Urothelium cell line (cell line): ENCODE data around the gene SLC19A1.
"Not testable (repeated sequence)": the region's sequence is repeated elsewhere in the genome, so short reads cannot be mapped to it uniquely, and the experiment has no call there.

Experiments used
- DNase-seq: peaks from one replicate; pipeline ENCODE4 v3.0.0; 2011; ENCODE audit warnings: low spot score, mixed read lengths
- FAIRE-seq: peaks from 2 replicates; lab custom pipeline; 2011; peaks lifted over from hg19 to GRCh38; lab: Jason Lieb, UNC

Gene SLC19A1

DNA sequence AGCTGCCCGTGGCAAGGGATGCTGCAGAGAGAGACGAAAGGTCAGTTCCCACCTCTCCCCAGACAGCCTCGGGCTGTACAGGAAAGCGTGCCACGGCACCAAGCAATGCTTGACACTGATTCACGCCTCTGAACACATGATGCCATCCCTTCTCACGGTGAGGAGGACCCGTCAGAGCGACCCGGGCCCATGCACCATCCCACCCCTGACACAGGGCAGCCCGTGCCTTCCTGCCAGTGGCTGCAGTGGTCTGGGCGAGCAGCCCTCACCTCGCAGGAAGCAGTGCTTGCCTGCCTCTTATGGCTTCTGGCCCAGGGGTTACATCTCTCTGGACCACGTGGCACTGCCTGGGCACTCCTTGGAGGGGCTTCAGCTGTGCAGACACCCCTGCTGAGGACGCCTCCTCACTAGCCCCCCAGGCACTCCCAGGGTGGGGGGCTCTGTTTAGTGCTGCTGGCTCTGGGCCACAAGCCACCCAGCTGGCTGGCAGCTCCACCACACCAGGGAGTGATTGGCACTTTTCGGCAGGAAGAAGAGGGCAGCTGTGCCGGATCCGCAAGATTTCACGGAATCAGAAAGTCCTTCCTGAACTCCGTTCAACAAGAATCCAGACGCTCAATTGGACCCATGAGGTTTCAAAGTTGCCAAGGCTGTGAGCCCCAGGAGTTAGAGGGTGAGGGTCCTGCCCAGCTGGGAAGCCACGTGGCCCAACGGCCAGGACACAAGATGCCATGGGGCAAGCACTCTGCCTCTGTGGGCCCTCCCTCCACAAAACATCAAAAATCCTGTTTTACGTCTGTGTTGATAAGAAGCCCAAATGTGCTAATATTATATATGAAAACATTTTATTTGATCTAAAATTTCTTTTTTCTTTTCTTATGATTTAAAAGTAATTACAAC lies 34.8 kb upstream of the SLC19A1 start:
- DNase-seq (no peak), FAIRE-seq (no peak)

DNA sequence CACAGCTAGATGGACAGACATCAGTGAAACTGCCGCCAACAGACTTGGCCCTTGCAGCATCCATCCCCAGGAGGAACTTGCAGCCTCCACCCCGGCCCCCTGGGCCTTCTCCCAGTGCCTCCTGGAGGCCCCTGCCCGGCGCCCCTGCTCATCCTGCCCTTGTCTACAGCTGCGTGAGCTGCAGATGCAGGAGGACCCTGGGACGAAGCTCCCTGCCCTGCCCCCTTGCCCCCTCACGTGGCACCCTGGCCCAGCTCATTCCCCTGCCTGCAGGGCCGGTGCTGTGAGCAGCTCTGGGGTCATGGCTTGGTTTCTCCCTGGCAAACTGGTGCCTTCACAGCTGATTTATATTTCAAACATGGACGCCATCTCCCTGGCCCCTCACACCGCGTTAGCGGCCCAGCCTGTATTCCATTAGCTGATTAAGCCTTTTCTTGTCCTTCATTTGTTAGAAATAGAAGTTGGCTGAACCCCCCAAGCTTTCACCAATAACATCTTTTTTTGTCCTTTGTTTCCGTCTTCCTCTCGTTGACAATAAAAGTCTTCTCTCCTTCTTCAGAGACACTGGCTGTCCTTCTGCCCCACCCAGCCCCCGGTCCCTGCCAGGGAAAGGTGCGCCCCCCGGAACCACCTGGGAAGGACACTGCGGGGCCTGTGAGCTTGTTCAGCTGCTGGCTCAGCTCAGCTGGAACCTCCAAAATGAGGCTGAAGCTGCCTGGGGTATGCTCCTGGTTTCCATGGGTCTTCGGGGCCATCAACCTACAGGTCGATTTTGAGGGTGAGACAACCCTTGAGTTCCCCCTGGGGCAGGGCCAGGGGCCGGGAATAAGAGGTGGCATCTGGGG lies 34.0 kb upstream of the SLC19A1 start:
- DNase-seq (no peak), FAIRE-seq (no peak)

DNA sequence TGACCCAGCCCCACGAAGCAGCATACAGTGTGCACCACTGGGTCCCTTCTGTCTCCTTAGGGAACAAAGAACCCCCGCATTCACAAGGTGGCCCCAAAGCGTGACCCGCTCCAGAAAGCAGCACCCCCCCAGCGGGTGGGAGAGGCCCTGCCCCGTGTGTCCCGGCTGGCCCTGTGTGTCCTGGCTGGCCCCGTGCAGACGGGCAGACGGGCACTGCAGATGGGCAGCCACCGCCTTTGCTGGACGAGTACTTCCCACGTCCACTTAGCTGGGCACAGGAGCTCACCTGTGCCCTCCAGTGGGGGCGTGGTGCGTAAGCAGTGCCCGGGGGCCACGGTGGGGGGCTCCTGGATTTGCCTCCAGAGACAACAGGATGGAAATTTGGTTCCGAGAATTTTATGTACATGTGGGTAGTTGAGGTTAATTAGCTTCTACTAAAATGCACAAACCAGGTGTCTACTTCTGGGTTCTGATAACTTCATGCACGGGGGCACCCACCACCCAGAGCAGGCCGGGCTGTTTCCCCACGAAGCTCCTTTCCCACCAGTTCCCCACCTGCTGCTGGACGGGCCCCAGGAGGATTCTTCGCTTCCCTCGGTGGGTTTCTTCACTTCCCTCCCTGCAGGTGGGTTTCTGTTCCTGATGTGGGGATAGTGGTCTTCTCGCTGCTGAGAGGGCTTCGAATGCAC lies 33.2 kb upstream of the SLC19A1 start:
- DNase-seq (no peak), FAIRE-seq (no peak)

DNA sequence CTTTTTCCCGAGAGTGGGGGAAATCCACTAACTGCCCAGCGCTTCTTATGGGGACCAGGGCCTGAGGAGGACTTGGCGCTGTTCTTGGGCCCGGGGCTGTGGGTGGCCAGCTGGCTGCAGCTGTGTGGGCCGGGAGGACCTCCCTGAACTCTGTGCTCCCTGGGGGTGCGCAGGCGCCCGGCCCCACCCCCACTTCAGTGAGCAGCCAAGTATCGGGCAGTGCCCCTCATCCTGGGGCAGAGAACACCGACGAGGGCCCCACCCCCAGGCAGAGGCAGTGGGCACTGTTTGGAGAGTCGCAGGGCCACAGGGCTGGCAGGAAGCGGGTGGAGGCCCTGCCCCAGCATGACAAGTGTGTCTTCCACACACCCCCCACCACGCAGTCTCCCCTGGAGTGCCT lies 32.5 kb upstream of the SLC19A1 start:
- no peak for DNase-seq
- no peak for FAIRE-seq

DNA sequence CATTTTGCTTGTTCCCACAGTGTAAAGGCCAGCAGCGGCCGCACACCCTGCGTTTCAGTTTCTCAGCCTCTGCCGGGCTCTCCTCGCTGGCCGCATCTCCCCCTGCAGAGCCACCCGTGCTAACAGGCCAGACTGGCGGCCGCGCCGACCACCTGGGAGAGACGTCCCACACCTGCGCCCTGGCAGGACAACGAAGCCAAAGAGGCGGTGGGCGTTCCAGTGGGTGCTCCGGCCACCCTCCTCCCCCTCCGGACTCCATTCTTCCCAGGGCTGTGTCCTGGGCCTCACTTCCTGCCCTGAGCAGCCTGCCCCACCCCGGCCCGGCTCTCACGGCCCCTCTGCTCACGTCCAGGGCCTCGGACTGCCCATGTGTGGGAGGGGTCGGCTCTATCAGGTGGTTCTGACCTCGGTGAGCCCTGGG lies 31.9 kb upstream of the SLC19A1 start:
- FAIRE-seq (no peak), DNase-seq (no peak)

DNA sequence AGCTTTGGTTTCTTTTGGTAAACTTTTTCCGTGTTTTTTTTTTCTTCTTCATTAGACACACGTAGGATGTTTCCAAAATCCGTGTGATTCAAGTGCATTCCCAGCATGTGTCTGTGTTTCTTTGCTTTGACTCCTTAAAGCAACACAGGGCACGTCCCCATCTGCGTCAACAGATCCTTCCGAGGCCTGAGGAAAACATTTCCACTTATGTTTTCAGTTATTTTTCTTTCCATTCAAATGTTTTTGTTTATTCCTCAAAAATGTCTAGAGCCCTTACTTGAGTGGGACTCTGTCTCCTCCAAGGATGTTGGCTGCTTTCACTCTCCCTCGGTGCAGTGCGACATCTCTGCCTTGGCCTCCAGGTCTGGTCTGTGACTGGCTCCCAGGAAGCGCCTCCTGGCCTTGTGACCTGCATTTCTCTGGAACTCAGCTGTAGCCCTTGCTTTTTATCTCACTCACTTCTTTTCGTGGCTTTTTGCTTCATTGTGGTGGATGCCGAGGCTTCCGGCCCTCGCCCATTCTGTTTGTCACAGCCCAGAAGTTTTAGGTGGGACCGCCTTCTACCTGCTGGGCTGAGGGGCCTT lies 31.3 kb upstream of the SLC19A1 start:
- no peak for DNase-seq
- FAIRE-seq: no peak

DNA sequence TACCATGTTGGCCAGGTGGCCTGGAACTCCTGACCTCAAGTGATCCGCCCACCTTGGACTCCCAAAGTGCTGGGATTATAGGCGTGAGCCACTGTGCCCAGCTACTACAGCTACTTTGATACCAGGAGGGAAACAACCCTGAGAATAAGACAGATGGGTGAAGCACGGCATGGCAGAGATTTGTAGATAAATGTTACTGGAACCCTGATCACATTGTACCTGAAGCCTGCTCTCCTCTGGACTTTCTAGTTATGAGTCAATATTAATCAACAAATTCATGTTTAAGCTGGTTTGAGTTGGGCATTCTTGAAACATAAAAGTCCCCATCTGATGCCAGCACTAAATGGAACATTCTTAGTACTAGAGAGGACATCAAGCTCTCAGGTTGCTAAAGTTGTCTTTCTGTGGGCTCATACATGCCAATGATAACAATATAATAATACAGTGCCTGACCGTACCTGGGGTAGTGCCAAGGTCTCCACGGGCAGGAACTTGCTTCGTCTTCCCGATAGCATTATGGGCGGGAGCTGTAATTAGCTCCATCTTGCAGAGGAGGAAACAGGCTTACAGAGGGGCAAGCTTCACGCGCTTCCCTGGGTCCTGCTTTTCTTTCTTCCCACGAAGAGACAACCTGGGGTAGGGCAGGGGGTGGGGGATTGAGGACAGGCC lies 30.7 kb upstream of the SLC19A1 start:
- no peak for FAIRE-seq
- no peak for DNase-seq

DNA sequence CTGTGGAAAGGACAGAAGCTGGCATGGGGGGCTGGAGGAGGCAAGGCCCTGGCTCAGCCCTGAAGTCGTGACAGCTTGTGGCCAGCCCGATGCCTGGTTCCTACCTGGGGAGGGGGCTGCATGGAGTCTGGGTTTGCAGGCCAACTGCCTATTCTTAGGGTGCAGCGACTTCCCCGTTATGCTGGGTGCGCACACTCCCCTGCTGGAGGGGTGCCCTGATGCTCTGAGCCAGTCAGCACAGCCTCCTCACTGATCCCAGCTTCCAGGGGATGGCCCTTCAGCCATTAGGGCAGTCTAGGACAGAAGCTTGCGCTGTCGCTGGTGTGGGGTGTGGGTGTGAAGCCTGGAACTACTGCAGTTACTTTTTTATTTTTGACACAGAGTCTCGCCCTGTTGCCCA lies 30.0 kb upstream of the SLC19A1 start:
- FAIRE-seq (no peak), DNase-seq (no peak)

DNA sequence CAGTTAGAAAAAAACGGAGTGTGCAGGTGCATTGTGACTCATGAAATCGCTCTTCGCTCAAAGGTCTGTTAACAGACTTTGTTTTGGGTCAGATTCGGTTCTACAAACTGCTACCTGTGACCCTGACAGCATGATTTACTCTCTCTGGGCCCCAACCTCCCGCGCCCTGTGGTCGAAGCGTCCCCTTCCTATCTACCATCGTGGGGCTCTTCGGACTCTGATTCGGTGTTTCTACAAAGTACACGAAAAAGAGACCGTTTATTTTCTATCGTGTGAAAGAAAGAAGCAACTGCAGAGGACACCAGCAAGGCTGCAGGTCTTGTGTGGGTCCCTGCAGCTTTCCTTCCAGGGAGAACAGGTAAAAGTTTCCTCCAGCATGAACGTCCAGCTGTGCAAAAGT lies 29.4 kb upstream of the SLC19A1 start:
- FAIRE-seq (no peak), DNase-seq (no peak)

DNA sequence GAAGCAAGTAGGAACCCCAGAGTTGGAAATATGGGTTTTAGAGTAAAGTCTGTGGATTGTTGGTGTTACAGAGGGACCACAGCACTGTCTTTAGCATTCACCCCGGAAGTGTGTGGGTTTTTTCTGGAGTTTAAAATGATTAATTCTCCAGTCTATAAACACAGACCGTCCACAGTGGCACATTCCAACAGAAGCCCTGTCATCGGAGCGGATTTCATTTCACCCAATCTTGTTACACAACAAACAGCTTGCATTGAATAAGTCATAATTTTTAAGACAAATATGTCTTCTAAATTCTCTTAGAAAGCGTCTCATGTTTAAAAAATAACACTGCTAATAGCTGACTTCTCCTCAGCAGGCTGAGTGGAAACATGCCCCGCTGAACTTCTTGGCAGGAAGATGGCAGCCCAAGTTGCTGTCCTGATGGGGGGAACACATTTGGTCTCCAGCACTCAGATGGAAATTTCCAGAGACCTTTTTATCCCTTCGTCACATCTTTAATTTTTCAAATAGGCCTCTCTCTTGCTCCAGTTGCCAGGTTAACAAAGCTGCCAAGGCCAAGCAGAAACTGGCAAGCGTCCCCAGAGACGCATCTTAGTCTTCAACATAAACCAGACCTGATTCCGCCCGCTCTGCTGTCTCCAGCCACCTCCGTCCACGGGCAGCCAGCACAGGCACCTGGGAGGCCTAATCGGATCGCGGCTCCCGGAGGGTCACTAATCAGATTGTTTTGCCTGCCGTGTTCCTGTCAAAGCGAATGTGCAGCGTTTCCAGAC lies 28.8 kb upstream of the SLC19A1 start:
- FAIRE-seq: no peak

DNA sequence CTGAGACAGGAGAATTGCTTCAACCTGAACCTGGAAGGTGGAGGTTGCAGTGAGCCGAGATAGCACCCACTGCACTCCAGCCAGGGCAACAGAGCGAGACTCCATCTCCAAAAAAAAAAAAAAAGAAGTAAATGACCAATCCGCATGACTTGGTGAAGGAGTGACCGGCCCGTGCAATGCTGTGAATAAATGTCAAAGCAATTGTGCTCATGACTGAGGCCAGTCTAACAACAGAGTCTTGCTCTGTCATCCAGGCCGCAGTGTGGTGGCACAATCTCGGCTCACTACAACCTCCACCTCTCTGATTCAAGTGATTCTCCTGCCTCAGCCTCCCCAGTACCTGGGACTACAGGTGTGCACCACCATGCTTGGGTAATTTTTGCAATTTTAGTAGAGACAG lies 27.8 kb upstream of the SLC19A1 start:
- DNase-seq (no peak), FAIRE-seq (no peak)

More for the DNA sequence above, 28.8 kb upstream of the SLC19A1 start:
- DNase-seq: no peak

DNA sequence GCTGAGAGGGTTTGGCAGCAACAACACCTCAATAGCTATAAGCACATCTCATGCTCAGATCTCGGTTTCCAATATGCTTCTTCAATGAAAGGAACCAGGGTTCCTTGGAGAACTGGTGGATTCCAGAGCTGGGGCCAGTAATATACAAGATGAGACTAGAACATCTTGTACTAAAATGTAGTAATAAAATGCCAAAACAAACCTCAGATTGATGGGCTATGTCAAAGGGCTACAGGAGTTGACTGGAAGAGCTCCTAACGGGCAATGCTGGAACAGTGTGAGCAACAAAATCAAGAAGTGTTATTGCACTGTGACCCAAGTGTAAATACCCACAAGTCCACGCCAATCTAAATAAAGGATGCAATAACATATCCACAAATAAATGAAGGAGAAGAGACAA lies 26.1 kb upstream of the SLC19A1 start:
- DNase-seq (no peak), FAIRE-seq (no peak)

DNA sequence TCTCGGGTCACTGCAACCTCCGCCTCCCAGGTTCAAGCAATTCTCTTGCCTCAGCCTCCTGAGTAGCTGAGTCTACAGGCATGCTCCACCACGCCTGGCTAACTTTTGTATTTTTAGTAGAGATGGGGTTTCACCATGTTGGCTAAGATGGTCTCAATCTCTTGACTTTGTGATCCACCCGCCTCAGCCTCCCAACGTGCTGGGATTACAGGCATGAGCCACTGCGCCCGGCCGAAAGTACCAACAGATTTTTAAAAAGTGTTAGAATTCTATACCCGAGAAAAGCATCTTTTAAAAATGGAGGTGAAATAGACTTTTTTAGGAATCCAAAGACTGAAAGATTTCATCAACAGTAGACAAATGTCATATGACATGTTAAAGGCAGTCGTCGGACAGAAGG lies 21.9 kb upstream of the SLC19A1 start:
- FAIRE-seq, DNase-seq: not testable (repeated sequence)

DNA sequence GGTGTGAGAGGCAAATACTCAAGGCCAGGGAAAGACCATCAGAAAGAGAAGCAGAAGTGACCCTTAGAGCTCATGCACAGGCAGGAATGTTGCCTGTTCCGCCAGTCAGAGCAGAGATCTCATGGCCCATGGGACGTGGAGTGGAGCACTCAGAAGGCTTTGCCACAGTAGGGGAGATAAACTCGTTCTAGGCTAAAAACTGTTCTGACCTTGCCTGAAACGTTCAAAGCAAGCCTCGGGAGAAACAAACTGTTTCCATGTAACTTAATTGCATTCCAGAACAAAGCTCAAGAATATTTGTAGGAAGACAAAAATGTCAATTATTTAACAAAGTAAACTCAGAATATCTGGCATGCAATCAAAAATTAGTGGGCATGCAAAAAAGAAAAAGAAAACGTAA lies 20.7 kb upstream of the SLC19A1 start:
- FAIRE-seq: no peak
- DNase-seq: no peak

DNA sequence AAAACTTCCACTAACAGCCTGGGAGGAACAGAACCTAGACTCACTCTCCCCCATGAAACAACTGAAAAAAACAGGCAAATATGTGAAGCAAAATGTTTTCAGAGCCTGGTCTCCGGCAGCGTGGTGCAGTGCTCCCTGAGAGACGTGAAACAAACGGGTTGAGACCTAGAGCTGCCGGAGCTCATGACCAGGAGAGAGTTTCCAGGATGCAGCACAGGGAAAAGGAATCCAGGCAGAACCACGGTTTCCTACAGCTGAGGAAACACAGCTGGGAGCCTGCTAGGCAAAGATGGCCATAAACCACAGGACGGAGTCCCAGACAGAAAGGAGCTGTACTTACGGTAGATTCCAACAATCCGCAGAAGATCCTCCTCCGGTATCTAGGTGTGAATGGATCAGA lies 20.2 kb upstream of the SLC19A1 start:
- no peak for DNase-seq
- FAIRE-seq: no peak

DNA sequence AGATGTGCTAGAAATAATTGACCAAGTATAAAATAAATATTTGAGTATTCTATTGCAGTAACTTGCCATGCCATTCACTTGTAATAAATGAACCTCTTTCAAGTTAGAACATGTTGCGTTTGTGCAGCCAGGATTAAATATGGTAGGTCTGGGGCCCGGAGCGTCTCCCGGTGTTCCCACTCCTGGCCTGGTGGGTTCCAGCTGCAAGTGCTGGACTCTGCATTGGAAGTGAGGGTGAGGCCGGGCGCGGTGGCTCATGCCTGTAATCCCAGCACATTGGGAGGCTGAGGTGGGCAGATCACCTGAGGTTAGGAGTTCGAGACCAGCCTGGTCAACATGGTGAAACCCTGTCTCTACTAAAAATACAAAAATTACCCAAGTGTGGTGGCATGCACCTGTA lies 19.0 kb upstream of the SLC19A1 start:
- DNase-seq, FAIRE-seq: not testable (repeated sequence)

DNA sequence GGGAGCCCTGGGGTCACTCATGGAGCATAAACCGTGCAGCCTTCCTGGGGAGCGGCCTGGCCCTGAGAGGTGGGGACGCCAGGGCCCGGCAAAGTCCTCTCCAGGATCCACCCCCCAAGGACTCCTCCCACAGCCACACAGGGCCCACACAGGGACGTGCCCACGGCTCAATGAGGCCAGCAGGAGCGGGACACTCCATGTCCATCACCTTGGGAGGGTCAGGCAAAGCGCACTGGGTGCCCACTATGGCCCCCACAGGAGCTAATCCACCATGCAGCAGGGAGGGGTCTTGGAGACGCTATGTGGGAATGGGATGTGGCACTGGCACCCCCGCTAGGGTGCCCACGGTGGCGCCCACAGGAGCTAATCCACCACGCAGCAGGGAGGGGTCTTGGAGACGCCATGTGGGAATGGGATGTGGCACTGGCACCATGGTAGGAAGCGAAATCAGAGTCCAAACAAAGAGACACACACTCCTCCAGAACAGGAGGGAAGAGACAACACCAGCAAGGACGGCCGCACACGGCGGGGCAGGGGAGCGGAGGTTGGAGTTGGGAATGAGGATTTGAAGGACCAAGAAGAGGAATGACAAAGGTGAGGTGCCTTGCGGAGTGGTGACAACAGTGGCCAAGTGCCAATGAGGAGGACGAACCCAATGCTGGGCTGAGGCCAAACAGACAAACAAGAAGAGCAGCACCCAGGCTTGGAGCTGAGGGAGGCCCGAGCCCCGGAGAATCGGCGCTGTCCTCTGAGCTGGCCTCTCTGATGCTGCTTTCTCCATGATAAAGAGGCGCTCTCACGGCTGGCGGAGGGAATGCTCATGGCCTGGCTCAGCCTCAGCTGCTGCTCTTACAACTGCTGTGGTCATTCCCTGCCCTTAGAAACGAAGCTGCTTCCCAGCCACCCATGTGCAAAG lies 18.1 kb upstream of the SLC19A1 start:
- FAIRE-seq (no peak), DNase-seq (no peak)

DNA sequence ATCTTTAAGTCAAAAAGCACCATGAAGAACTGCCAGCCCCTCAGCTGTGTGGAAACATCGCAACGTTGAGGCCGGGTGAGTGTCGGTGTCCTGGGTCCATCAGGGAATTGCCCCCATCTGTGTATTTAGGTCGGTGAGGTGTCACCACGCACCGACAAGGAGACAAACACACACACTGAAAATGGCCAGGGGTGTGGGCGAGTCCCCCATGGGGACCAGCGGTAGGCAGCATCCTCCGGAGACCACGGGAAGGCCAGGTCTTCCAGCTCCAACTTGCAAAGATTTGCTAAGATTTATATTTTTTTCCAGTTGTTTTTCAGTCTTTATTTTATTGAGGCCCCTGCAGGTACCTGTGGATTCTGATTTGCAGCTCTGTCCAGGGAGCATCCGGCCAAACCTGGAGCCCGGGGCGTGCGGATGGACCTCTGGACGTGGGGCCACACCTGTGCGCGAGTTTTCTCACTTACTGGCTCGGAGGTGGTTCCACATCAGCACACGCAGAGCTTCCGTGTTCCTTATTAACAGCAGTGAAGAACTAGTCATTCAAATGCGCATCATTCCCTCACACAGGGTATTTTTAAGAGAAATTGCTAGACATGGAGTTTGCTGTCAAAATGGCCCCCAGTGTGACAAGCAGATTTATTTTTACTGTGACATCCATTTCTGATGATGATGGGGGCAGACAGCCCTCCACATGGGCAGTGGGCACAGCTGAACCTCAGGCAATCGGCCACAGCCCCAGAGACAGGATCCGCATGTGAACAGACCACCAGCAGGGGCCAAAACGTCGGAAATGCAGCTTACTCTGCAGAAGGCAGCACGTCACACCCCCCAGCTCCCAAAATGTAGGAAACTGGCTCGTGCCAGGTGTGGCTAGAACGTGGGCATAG lies 17.2 kb upstream of the SLC19A1 start:
- FAIRE-seq (no peak), DNase-seq (no peak)
